HEK293 (cell line): ENCODE measurements around the gene PIGL.

ENCODE experiments used
- ATF2 ChIP-seq: fragments of 450-650 bp; formaldehyde crosslinking; IDR thresholded peaks from 2 replicates; pipeline ENCODE4 v1.5.1; 2016; ENCODE audit warnings: missing biosample characterization, missing genetic modification characterization, low read depth
- FEZF1 ChIP-seq: fragments of 450-650 bp; formaldehyde crosslinking; IDR thresholded peaks from 2 replicates; pipeline ENCODE4 v1.5.1; 2016; ENCODE audit warnings: missing biosample characterization, missing genetic modification characterization
- GLI2 ChIP-seq: fragments of 450-650 bp; formaldehyde crosslinking; IDR thresholded peaks from 2 replicates; pipeline ENCODE4; 2017; ENCODE audit warnings: missing biosample characterization, missing genetic modification characterization, low read depth, borderline replicate concordance
- KLF1 ChIP-seq: fragments of 450-650 bp; formaldehyde crosslinking; IDR thresholded peaks from 2 replicates; pipeline ENCODE4 v1.5.1; 2016; ENCODE audit warnings: missing biosample characterization, missing genetic modification characterization
- PATZ1 ChIP-seq: fragments of 450-650 bp; formaldehyde crosslinking; IDR thresholded peaks from 2 replicates; pipeline ENCODE4 v1.5.1; 2016; ENCODE audit warnings: missing biosample characterization, missing genetic modification characterization
- SALL2 ChIP-seq: fragments of 450-650 bp; formaldehyde crosslinking; IDR thresholded peaks from 2 replicates; pipeline ENCODE4 v1.5.0; 2017; ENCODE audit warnings: missing biosample characterization, mild to moderate bottlenecking, missing genetic modification characterization, borderline replicate concordance
- SCRT1 ChIP-seq: fragments of 450-650 bp; formaldehyde crosslinking; IDR thresholded peaks from 2 replicates; pipeline ENCODE4 v1.5.1; 2016; ENCODE audit warnings: missing biosample characterization, missing genetic modification characterization, borderline replicate concordance
- TCF7L2 ChIP-seq: IDR thresholded peaks from 2 replicates; pipeline ENCODE4 v1.6.1; 2011; ENCODE audit warnings: low read depth, mild to moderate bottlenecking, inconsistent platforms, low read length, moderate library complexity, borderline replicate concordance
- ZFP3 ChIP-seq: fragments of 450-650 bp; formaldehyde crosslinking; IDR thresholded peaks from 2 replicates; pipeline ENCODE4 v1.5.1; 2016; ENCODE audit warnings: low read depth, missing biosample characterization, missing genetic modification characterization
- ZFP69B ChIP-seq: fragments of 450-650 bp; formaldehyde crosslinking; IDR thresholded peaks from 2 replicates; pipeline ENCODE4 v1.5.1; 2016; ENCODE audit warnings: missing biosample characterization, missing genetic modification characterization
- ZNF155 ChIP-seq: fragments of 450-650 bp; formaldehyde crosslinking; IDR thresholded peaks from 2 replicates; pipeline ENCODE4 v1.5.1; 2016; ENCODE audit warnings: missing biosample characterization, missing genetic modification characterization
- ZNF16 ChIP-seq: fragments of 450-650 bp; formaldehyde crosslinking; IDR thresholded peaks from 2 replicates; pipeline ENCODE4 v1.5.1; 2016; ENCODE audit warnings: low read depth, missing biosample characterization, missing genetic modification characterization
- ZNF184 ChIP-seq: fragments of 450-650 bp; IDR thresholded peaks from 2 replicates; pipeline ENCODE4 v1.5.1; 2018; ENCODE audit warnings: missing biosample characterization, mild to moderate bottlenecking, missing genetic modification characterization
- ZNF214 ChIP-seq: fragments of 450-650 bp; formaldehyde crosslinking; IDR thresholded peaks from 2 replicates; pipeline ENCODE4 v1.5.1; 2017; ENCODE audit warnings: missing biosample characterization, mild to moderate bottlenecking, missing genetic modification characterization, borderline replicate concordance
- ZNF223 ChIP-seq: fragments of 450-650 bp; formaldehyde crosslinking; IDR thresholded peaks from 2 replicates; pipeline ENCODE4 v1.5.1; 2016; ENCODE audit warnings: missing biosample characterization, missing genetic modification characterization
- ZNF404 ChIP-seq: fragments of 450-650 bp; formaldehyde crosslinking; IDR thresholded peaks from 2 replicates; pipeline ENCODE4 v1.5.1; 2017; ENCODE audit warnings: missing biosample characterization, missing genetic modification characterization
- ZNF433 ChIP-seq: fragments of 450-650 bp; formaldehyde crosslinking; IDR thresholded peaks from 2 replicates; pipeline ENCODE4 v1.5.1; 2016; ENCODE audit warnings: missing biosample characterization, missing genetic modification characterization, low read depth
- ZNF449 ChIP-seq: fragments of 450-650 bp; formaldehyde crosslinking; IDR thresholded peaks from 2 replicates; pipeline ENCODE4 v1.5.1; 2017; ENCODE audit warnings: missing biosample characterization, mild to moderate bottlenecking, missing genetic modification characterization, moderate library complexity
- ZNF501 ChIP-seq: fragments of 450-650 bp; formaldehyde crosslinking; IDR thresholded peaks from 2 replicates; pipeline ENCODE4 v1.5.1; 2016; ENCODE audit warnings: missing biosample characterization, missing genetic modification characterization
- ZNF623 ChIP-seq: fragments of 450-650 bp; formaldehyde crosslinking; IDR thresholded peaks from 2 replicates; pipeline ENCODE4 v1.5.1; 2016; ENCODE audit warnings: missing biosample characterization, missing genetic modification characterization
- ZNF624 ChIP-seq: fragments of 450-650 bp; formaldehyde crosslinking; IDR thresholded peaks from 2 replicates; pipeline ENCODE4 v1.5.1; 2017; ENCODE audit warnings: missing biosample characterization, missing genetic modification characterization
- ZNF629 ChIP-seq: fragments of 450-650 bp; formaldehyde crosslinking; IDR thresholded peaks from 2 replicates; pipeline ENCODE4 v1.5.1; 2017; ENCODE audit warnings: missing biosample characterization, missing genetic modification characterization
- ZNF658 ChIP-seq: fragments of 450-650 bp; formaldehyde crosslinking; IDR thresholded peaks from 2 replicates; pipeline ENCODE4; 2016; ENCODE audit warnings: missing biosample characterization, missing genetic modification characterization
- ZNF707 ChIP-seq: fragments of 450-650 bp; formaldehyde crosslinking; IDR thresholded peaks from 2 replicates; pipeline ENCODE4 v1.5.1; 2016; ENCODE audit warnings: missing biosample characterization, missing genetic modification characterization
- ZNF76 ChIP-seq: fragments of 450-650 bp; formaldehyde crosslinking; IDR thresholded peaks from 2 replicates; pipeline ENCODE4; 2016; ENCODE audit warnings: low read depth, missing biosample characterization, missing genetic modification characterization, borderline replicate concordance
- TF ChIP-seq, protein P1 (sequence below): fragments of 450-650 bp; formaldehyde crosslinking; IDR thresholded peaks from 2 replicates; pipeline ENCODE4 v1.5.1; 2016; ENCODE audit warnings: missing biosample characterization, missing genetic modification characterization, borderline replicate concordance
- TF ChIP-seq, protein P2 (sequence below): fragments of 450-650 bp; formaldehyde crosslinking; IDR thresholded peaks from 2 replicates; pipeline ENCODE4 v1.5.1; 2017; ENCODE audit warnings: missing biosample characterization, missing genetic modification characterization
- TF ChIP-seq, protein P3 (sequence below): fragments of 450-650 bp; formaldehyde crosslinking; IDR thresholded peaks from 2 replicates; pipeline ENCODE4 v1.5.1; 2016; ENCODE audit warnings: missing biosample characterization, missing genetic modification characterization

The PIGL gene

GRCh38 chr17:16286009-16286946 is 69.3 kb downstream of the PIGL start (continued):
- TF ChIP-seq, protein P1, sequence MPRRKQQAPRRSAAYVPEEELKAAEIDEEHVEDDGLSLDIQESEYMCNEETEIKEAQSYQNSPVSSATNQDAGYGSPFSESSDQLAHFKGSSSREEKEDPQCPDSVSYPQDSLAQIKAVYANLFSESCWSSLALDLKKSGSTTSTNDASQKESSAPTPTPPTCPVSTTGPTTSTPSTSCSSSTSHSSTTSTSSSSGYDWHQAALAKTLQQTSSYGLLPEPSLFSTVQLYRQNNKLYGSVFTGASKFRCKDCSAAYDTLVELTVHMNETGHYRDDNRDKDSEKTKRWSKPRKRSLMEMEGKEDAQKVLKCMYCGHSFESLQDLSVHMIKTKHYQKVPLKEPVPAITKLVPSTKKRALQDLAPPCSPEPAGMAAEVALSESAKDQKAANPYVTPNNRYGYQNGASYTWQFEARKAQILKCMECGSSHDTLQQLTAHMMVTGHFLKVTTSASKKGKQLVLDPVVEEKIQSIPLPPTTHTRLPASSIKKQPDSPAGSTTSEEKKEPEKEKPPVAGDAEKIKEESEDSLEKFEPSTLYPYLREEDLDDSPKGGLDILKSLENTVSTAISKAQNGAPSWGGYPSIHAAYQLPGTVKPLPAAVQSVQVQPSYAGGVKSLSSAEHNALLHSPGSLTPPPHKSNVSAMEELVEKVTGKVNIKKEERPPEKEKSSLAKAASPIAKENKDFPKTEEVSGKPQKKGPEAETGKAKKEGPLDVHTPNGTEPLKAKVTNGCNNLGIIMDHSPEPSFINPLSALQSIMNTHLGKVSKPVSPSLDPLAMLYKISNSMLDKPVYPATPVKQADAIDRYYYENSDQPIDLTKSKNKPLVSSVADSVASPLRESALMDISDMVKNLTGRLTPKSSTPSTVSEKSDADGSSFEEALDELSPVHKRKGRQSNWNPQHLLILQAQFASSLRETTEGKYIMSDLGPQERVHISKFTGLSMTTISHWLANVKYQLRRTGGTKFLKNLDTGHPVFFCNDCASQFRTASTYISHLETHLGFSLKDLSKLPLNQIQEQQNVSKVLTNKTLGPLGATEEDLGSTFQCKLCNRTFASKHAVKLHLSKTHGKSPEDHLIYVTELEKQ: no peak
- TF ChIP-seq FEZF1 (tag by site-specific recombination) (peak; percentile 26; the same call in 1 of the 2 replicates), SCRT1 (tag by site-specific recombination) (no peak), ZNF433 (tag by site-specific recombination) (no peak), PATZ1 (peak; percentile 55), ZNF623 (tag by site-specific recombination) (no peak), ZNF501 (no peak), ZNF155 (tag by site-specific recombination) (no peak), ZNF16 (no peak), ATF2 (no peak), ZNF223 (no peak), ZNF76 (tag by site-specific recombination) (no peak), TCF7L2 (no peak), ZNF624 (no peak), ZNF629 (no peak; the same call in 1 of the 2 replicates), KLF1 (no peak), GLI2 (tag by site-specific recombination) (no peak), ZNF707 (tag by site-specific recombination) (no peak), ZNF184 (tag by site-specific recombination) (no peak), ZFP3 (tag by site-specific recombination) (no peak), ZNF658 (tag by site-specific recombination) (no peak), ZNF404 (no peak), ZFP69B (no peak), SALL2 (tag by site-specific recombination) (no peak), ZNF449 (tag by site-specific recombination) (no peak), ZNF214 (tag by site-specific recombination) (no peak)
- TF ChIP-seq, protein P2, sequence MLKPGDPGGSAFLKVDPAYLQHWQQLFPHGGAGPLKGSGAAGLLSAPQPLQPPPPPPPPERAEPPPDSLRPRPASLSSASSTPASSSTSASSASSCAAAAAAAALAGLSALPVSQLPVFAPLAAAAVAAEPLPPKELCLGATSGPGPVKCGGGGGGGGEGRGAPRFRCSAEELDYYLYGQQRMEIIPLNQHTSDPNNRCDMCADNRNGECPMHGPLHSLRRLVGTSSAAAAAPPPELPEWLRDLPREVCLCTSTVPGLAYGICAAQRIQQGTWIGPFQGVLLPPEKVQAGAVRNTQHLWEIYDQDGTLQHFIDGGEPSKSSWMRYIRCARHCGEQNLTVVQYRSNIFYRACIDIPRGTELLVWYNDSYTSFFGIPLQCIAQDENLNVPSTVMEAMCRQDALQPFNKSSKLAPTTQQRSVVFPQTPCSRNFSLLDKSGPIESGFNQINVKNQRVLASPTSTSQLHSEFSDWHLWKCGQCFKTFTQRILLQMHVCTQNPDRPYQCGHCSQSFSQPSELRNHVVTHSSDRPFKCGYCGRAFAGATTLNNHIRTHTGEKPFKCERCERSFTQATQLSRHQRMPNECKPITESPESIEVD: no peak
- TF ChIP-seq, protein P3, sequence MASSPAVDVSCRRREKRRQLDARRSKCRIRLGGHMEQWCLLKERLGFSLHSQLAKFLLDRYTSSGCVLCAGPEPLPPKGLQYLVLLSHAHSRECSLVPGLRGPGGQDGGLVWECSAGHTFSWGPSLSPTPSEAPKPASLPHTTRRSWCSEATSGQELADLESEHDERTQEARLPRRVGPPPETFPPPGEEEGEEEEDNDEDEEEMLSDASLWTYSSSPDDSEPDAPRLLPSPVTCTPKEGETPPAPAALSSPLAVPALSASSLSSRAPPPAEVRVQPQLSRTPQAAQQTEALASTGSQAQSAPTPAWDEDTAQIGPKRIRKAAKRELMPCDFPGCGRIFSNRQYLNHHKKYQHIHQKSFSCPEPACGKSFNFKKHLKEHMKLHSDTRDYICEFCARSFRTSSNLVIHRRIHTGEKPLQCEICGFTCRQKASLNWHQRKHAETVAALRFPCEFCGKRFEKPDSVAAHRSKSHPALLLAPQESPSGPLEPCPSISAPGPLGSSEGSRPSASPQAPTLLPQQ (tag by site-specific recombination): no peak
